ENCODE measurements around the gene APC. TPM values are rescaled to one million over a fixed set of nuclear protein-coding genes. Genes with fewer than 3 reads are reported as not detected.
A peak's percentile ranks its signal among the peaks of the same experiment; 100 is the strongest.

Gene APC
- total and polyA plus RNA-seq, 12 donors, result 3.1 to 47.6 (median 36.6) TPM

- H3K9me3 ChIP-seq, result no peaks in the 10 kb centered on the region
- intact Hi-C loops (cut with DNase I), result loop anchor here in 1 of 10 donors (5.0 kb wide), 1 partner anchor 34 kb away; no protein-coding TSS in a partner anchor
- DNase-seq (no peak), ATAC-seq (no peak)
- peaks cover 4 to 63% (median 42%) of the 10 kb centered on the region in 9 donors for H3K4me1 ChIP-seq
- WGBS, 2 donors, result 2% methylated on average over 13 of the region's 13 CpGs
- H3K4me3 ChIP-seq, result peak overlapping the region; percentile 81 to 97 (median 90)
- H3K36me3 ChIP-seq, result no peaks in the 10 kb centered on the region
- no peak for TF ChIP-seq CTCF (IDR thresholded peaks at IDR 0.05)
- H3K27me3 ChIP-seq, result no peaks in the 10 kb centered on the region
- peak overlapping the region; percentile 91 to 96 (median 94) for H3K27ac ChIP-seq
Measured at GRCh38 chr5:112708103-112708622, 29.5 kb upstream of the APC start.

GRCh38 chr5:112709416-112709815 lies 28.3 kb upstream of the APC start:
- H3K27me3 ChIP-seq, result no peaks in the 10 kb centered on the region
- H3K4me3 ChIP-seq, result peak overlapping the region in 6 of 10 donors; percentile 82 to 95 (median 90)
- TF ChIP-seq CTCF (IDR thresholded peaks at IDR 0.05), result no peak
- H3K36me3 ChIP-seq, result no peaks in the 10 kb centered on the region
- H3K9me3 ChIP-seq, result no peaks in the 10 kb centered on the region
- intact Hi-C loops (cut with DNase I), result loop anchor here in 1 of 10 donors (5.0 kb wide), 1 partner anchor 33 kb away; no protein-coding TSS in a partner anchor
- no peak overlapping the region for H3K27ac ChIP-seq
- ATAC-seq (no peak), DNase-seq (no peak)
- WGBS, 2 donors, result 94 to 97% methylated on average over 3 of the region's 3 CpGs
- peaks cover 0 to 67% (median 38%) of the 10 kb centered on the region in 9 donors for H3K4me1 ChIP-seq

GRCh38 chr5:112710896-112711295 lies 26.8 kb upstream of the APC start:
- Histone ChIP-seq H3K27ac (no peak overlapping the region), H3K4me3 (no peak overlapping the region), H3K4me1 (peaks cover 0 to 69% (median 38%) of the 10 kb centered on the region in 9 donors), H3K27me3 (no peaks in the 10 kb centered on the region), H3K9me3 (no peaks in the 10 kb centered on the region), H3K36me3 (no peaks in the 10 kb centered on the region)
- WGBS, 2 donors, result 88 to 92% methylated on average over 4 of the region's 4 CpGs
- DNase-seq (no peak), ATAC-seq (no peak)
- intact Hi-C loops (cut with DNase I), result no loop called here
- TF ChIP-seq CTCF (IDR thresholded peaks at IDR 0.05), result no peak

- peaks cover 0 to 67% (median 38%) of the 10 kb centered on the region in 9 donors for H3K4me1 ChIP-seq
- no peak for TF ChIP-seq CTCF (IDR thresholded peaks at IDR 0.05)
- no peak overlapping the region for H3K4me3 ChIP-seq
- intact Hi-C loops (cut with DNase I), result no loop called here
- no peak for DNase-seq
- WGBS, 2 donors, result 78 to 87% methylated on average over 3 of the region's 3 CpGs
- no peaks in the 10 kb centered on the region for H3K9me3 ChIP-seq
- no peak overlapping the region for H3K27ac ChIP-seq
- ATAC-seq, result no peak
- H3K27me3 ChIP-seq, result no peaks in the 10 kb centered on the region
- no peaks in the 10 kb centered on the region for H3K36me3 ChIP-seq
Measured at GRCh38 chr5:112711436-112711835, 26.2 kb upstream of the APC start.

All from heart right ventricle (tissue), 16 donors.